OCI-LY3 (cell line): Measurements from ENCODE around the gene HTN3.

ENCODE experiments used
- CTCF ChIP-seq: fragments of 200-600, 300-600 bp; sonication (generic); IDR thresholded peaks from 2 replicates; pipeline ENCODE4 v1.5.1; 2014; ENCODE audit warnings: antibody characterized with exemption, low read length, low read depth
- EZH2phosphoT487 ChIP-seq: fragments of 200-600 bp; shearing (Covaris generic); IDR thresholded peaks from 2 replicates; pipeline ENCODE4 v1.6.1; 2018; ENCODE audit warnings: antibody characterized with exemption, mixed run types, low read depth

DNA sequence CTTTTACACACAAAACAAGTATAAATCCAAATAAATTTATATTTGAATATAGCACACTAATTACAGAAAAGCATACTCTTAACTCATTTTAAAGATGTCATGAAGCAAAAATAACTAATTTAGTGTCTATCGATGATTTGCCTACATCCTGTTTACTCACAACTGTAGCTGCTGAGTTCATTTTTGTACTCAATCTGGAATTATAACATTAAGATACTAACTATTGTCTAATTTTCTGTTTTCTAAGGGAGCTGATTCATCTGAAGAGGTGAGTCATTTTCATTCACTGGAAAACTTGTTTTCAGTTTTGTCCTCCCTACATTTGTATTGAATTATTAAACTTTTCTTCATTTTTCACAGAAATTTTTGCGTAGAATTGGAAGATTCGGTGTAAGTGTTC is 28.8 kb upstream of the HTN3 start:
- TF ChIP-seq CTCF, result no peak
- TF ChIP-seq EZH2phosphoT487, result no peak
